DOHH2 (cell line): ENCODE measurements around the gene CD163L1.

Experiments used
- CTCF ChIP-seq: fragments of 200-600 bp; sonication (generic); IDR thresholded peaks from one replicate; pipeline ENCODE4 v1.5.1; 2014; ENCODE audit warnings: antibody characterized with exemption, mild to moderate bottlenecking, low read depth, low read length; ENCODE audit not compliant: poor library complexity, severe bottlenecking
- EZH2phosphoT487 ChIP-seq: fragments of 200-600 bp; sonication (generic); IDR thresholded peaks from 2 replicates; pipeline ENCODE4 v1.6.1; 2017; ENCODE audit warnings: borderline replicate concordance, mild to moderate bottlenecking, antibody characterized with exemption, low read length, moderate library complexity, mixed read lengths

GRCh38 chr12:7450667-7451066, 6.7 kb upstream of the CD163L1 start:
- TF ChIP-seq CTCF (no peak), EZH2phosphoT487 (no peak)
